NCI-H2107 treated with DMSO at 0.1 percent for 48 hours (cell line): ENCODE data around the gene CRYGB.

Experiments
- DNase-seq: peaks from one replicate; lab custom pipeline; 2025; ENCODE audit not compliant: unreplicated experiment; lab: John Stamatoyannopoulos, UW

The CRYGB gene, protein sequence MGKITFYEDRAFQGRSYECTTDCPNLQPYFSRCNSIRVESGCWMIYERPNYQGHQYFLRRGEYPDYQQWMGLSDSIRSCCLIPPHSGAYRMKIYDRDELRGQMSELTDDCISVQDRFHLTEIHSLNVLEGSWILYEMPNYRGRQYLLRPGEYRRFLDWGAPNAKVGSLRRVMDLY

DNA sequence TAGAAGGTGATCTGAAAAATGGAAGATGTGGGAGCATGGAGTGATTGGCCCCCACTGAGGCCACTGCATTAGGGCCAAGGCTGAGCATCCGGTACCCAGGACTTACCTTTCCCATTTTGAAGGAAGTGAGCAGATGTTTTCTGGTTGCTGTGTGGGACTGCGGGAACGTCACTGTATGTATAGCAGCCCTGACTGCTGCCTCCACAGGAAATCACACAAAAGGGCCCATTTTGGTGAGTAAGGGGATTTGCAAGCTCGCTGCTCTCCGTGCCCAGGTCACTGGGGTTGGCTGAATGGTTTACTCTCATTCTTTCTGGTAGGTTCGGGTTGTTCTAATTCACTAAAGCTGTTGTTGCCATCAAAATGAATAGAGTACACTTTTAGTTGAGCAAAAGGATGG, at the start of gene CRYGB:
TSS of gene CRYGB (minus strand) at position 153 of the 400 bp plus-strand sequence. CDS start at position 115, 38 bp downstream.
- no peak for DNase-seq

DNA sequence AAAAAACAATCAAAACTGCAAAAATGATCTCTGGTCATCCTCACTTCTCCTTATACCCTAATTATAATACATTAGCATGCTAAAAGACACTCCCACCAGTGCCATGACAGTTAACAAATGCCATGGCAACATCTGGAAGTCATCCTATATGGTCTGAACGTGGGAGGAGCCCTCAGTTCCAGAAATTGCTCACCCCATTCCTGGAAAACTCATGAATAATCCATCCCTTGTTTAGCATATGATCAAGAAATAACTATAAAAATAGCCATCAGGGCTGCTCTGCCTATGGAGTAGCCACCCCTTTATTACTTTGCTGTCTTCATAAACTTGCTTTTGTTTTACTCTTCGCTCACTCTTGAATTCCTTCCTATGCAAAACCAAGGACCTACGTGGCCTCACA, 49.6 kb upstream of the CRYGB start:
- no peak for DNase-seq

DNA sequence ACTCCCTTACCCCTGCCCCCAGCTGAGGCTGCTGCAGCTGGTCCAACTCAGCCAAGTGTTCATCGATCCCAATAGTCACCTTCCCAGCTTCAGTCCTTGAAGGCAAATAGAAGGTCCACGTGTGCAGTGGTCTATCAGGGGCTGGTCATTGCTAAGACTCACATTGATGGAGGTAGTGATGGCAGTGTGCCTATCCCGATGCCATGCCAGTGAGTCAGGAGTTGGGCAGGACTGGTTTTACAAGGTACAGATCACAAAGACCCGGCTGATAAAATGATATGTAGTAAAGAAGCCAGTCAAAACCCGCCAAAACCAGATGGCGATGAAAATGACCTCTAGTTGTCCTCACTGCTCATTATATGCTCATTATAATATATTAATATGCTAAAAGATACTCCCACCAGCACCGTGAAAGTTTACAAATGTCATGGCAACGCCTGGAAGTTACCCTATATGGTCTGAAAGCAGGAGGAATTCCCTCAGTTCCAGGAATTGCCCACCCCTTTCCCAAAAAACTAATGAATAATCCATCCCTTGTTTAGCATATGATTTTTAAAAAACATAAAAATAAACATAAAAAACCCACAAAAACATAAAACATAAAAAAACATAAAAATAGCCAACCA, 46.8 kb upstream of the CRYGB start:
- no peak for DNase-seq

DNA sequence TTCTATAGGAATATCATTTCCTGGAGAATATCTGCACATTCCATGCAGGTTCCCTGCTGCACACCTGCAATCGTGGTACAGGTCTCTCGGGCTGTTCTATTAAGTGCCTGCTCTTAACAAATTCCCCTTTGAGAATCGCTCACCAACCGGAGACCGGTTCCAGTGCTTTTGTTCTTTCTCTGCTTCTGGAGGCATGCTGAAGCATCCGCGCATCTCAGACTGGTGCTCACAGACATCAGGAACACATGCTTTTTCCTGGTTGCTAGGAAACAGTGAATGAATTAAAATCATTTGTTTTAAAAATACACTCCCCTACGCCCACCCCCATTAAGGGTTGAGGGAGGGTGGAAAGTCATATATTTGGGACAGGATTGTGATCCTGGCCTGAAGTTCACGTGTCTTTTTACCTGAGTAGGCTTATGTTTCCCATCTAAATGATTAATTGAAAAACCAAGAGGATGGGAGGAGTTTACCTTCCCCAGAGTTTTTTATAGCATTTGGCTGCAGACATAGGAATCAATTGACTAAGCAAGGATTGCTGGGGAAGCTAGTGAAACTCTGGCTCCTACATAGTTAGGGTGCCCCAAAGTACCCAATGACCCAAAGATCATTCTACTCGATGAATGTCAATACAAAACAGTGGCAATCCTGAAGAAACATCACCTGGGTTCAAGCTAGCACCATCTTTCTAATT, 44.0 kb upstream of the CRYGB start, which contains the start of gene C2orf80:
TSS of gene C2orf80 (minus strand) at position 221 of the 694 bp plus-strand sequence. CDS start 3,044 bp downstream, outside the sequence.
- DNase-seq = peak; percentile 23

DNA sequence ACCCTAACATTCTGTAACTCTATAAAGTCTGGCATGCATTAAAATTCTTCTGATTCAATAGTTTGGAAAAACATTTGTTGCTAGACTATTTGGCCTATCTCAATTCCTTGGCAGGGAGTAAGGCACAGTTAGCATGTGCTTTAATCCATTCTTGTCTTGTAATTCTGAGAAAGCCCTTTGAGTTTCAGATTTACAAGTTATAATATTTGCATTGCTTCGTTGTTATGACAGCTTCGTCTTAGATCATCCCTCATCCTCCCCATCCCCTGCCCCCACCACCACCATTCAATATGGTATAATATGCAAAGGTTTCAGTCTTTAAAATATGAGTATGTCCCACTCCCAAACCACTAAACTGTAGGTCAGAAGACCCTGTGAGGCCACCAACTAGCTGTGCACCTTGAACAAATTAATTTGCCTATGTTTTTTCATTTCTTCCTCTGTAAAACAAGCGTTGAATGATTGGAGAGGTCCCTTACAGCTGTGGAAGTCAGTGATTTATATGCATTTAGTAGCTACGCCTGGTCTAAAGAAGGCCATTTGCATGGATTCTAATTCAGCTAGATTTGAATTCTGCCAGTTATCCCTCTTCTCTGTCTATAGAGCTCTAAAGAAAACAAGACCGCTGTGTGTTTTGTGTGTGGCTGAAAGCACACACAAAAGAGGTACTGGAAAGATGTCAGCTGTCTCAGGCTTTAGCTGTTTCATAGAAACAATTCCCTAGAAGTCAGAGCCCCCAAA, 43.3 kb upstream of the CRYGB start:
- DNase-seq = no peak

DNA sequence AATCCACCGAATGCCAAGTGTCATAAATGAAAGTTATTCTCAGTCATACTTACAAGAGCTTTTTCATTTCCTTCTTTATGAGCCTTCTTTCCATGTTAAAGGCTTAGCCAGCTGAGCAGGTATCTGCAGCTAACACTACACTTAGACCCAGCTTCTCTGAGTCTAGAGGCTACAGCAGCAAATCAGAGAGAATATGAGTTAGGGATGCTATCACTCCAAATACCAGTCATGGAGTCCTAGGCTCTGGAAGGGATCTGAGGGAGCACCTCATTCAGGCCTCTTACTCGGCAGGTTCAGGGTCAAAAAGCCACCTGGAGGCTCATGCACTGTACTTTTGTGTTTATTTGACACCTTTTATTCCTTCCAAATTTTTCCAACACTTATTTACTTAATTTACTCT, 40.9 kb upstream of the CRYGB start:
- no peak for DNase-seq

DNA sequence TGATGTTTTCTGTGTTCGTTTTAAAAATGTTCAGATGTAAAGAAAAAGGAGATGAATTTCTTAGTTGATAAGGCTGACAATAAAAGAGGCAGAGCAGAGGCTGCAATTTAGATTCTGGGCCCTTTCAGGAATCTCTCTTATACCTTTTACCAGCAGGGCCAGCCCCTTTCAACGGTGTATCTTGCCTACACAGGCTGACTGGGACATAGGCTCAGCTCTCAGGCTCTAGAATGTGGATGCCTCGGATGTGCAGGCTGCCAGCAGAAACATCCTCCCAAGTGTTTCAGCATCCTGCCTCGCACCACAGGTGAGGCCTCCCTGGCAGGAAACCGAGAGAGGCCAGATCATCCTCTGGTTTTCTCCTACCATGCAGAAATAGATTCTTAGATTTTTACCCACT, 40.5 kb upstream of the CRYGB start:
- DNase-seq = no peak

DNA sequence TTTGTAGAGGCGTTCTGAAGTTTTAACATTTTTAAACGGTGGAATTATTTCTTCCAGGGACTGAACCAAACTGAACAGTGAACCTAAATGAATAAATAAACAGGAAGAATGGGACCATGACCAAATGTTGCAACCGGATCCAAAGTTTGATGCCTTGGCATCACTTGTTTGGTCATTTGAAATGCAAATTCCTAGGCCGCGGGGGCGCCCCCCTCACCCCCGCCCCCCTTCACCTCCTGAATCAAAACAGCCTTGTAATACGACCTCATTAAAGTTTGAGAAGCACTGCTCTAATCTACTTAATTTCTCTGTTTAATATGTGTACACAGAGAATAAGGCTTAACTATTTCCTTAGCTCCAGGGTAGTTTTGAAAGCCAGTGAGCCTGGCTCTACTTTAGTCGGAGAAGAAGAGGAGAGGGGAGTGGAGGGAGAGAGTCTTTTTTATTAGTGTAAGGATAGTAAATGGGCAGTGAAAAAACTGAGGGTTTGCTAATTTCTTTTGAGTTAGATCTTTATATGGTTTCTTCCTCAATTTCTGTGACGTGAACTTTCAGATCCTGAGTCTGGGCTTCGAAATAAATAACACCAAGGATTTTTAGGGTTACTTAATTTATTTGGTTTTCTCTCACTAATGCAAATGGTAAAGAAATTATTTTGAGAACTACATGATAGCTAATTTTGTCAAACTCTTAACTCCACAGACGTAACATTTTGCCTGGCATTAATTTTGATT, 38.2 kb upstream of the CRYGB start:
- no peak for DNase-seq

DNA sequence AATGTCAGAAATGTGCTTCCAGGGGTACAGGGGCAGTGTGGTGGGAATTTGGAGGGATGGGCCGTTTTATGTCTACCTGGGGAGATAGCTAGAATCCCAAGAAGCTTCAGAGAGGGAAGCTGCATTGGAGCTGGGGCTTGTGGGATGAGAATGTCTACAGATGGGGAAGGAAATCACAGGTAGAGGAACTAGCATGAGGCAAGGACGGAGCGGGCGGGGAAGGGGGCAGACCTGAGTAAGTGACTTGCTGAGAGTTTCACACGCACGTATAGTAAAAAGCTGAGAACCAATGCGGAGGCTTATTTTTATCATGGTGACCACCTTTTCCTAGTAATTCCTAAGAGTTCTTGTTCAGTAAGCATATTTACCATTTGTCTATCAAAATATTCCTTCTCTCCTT, 37.6 kb upstream of the CRYGB start:
- DNase-seq = no peak

DNA sequence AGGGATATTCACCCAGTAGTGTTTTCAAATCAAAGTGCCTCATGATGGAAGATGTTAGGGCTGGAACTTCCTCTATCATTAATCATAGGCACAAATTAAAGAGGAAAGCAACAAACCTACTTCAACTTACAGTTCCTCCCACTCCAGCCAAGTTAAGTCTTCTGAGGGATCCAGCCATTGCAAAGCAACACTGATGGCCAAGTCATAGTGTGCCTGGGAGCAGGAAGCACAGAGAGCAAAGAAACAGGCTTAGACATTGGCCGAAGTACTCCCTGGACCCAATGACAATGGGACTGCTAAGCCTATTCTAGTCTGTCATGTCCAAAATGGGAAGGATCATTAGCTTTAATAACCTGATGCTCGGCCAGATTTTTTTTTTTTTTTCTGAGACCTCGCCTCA, 36.9 kb upstream of the CRYGB start:
- no peak for DNase-seq

DNA sequence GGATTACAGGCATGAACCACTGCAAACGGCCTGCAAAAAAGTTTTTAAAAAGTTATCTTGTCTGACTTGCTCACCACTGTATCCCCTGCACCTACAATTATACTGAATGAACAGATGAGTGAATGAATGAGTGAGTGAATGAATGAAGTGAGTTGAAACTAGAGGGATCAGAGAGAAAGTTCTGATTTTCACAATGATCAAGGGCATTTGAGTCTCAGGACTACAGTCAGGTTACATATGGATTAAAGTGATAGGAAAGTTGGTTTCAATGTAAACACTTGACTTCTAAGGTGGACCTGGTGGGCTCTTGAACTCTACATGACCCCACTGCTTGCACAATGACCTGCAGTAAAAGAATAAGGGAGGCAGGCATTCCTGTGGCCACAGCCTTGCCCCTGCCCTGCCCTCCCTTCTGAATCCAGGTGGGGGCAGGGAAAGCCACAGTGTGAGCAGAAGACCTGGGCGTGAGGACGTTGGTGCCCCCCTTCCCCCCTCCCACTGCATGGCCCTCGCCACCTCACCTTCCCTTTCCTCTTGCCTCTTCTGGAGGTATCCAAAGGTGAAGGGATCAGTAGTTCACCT, 33.2 kb upstream of the CRYGB start:
- no peak for DNase-seq

DNA sequence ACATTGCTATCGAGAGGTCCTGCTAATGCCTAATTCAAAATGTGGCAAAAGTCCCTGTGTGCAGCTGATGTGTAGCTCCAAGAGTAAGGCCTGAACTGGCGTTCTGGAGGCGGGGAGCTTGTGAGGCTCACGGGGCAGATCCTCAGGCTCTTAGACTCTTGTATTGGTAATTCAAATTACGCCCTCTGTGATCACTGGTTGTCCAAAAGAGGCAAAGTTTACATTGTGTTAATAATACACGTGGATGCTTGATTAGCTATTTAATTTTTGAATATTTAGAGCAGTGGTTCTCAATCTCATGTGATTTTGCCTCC, 29.8 kb upstream of the CRYGB start:
- no peak for DNase-seq

DNA sequence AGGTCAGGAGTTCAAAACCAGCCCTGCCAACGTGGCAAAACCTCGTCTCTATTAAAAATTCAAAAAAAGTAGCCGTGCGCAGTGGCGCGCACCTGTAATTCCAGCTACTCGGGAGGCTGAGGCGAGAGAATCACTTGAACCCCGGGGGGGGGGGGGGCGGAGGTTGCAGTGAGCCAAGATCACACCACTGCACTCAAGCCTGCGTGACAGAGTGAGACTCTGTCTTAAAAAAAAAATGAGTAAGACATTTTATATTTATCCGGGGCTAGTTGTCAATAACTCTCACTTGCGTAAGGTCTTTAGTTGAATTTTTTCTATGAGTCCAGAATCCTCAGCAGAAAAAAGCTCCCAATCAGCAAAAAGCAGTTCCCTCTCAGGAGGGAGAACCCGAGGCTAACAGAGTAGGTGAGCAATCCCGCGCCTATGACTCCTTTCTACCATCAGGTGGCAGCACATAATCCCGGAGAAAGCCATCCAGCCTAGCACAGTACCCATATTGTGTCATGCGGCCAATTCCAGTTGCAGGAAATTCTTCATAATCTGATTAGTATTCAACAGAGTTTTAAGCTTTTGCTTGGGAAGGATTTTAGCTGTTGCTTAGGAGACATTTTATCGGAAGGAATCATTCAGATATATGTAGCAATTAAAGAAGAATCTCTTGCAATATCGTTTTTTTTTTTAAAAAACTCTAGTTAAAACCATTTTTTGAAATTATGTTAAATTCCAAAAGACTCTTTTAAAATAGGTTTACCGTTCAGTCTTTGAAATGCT, 29.3 kb upstream of the CRYGB start:
- DNase-seq = peak; percentile 70

DNA sequence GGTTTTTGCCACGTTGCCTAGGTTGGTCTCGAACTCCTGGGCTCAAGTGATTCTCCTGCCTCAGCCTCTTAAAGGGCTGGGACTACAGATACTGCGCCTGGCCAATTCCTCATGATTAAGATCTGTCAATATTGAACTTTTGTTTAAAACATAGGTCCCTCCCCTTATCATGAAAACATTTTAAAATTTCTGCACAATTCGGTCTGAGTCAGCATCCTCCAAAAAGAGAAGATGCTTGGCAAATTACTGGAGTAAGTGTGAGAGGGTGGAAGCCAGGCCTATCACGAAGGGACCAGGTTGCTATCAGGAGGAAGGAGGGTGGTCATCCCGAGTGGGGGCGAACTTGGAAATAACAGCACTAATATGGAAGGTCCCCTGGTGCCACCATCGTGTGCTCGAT, 28.2 kb upstream of the CRYGB start:
- DNase-seq = no peak

DNA sequence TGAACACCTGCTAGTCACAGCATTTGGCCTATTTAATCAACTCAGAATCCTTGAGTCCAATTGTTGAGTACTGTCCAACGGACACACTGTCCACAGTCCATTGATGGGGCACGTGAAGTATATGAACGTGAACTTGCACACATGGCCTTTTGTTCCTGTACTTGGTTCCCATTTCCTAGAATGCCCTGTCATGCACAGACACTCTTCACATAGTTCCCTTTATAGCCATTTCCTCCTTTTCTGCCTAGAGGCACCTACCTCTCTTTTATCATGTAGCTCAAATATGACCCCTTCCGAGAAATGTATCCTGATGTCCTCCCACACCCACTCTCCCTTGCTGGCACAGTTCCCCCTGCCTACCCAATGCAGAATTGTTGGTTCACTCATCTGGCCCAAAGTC, 26.2 kb upstream of the CRYGB start:
- no peak for DNase-seq

DNA sequence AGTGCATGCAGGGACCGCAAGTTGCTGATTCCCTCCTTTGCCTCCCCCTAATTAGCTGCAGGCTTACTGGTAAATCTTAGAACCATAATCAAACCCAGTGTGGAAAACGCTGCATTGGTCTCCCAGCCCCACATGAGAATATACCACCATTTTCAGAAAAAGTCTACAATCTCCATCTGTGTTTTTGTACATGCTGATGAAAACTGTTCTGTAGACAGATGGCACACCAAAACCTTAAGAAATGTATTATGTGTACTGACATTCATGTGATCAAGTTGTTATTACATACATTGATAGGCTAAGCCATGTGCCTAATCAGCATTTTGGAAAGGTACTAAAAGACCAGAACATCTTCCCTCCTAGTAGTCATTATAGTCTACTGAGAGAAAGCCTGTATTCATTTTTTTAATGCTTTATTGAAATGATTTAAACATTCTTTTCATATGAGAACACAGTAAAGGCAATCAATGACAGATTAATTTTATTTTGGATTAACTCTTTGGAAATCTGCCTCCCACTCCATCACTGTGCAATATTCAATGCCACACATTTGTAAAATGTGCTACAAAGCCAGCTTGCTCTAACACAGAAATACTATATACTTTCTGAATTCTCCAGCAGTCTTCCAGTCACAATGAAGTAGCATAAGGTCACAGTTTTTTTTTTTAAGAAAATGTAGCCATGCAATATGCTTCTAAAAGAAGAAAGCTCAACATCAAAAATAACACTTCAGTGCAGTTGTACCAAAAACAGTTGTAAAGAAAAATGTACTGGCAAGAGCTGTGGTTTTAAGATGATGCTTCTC, 19.2 kb upstream of the CRYGB start:
- DNase-seq = no peak

DNA sequence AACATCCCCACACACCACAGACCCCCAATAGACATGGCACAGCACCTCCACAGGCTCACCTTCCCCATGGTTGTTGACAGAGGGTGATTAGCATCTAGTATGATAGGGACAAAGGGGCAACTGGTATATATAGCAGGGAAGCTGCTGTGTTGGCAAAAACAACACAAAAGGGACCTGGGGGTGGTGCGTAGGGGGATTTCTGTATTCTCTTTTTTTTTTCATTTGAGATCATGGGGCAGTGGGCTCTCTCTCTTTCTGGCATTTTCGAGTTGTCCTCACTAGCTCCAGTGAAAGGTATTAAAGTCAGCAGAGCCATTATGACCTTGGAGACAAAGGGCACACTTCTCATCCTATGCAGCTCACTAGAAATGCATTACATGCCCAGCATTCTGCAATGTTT, 17.5 kb upstream of the CRYGB start, which contains the start of gene CRYGA:
TSS of gene CRYGA (minus strand) at position 101 of the 400 bp plus-strand sequence. CDS start at position 68, 33 bp downstream.
- DNase-seq = no peak

DNA sequence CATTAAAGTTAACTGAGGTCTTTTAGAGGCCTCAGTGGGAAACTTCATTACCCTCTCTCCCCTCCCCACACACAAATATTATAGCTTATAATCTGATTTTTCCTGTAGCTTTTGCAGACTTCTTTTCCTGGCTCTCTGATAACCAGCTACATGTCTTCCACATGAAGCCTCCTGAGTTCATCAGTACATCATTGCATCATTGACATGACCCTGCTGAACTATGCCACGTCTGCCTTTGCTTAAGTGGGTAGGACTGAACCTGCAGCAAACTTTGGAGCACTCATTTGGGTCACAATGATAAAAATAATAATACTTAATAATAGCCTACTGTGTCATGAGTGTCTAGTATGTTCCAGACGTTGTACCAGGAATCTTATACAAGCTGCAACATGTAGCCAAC, 10.5 kb upstream of the CRYGB start:
- no peak for DNase-seq

DNA sequence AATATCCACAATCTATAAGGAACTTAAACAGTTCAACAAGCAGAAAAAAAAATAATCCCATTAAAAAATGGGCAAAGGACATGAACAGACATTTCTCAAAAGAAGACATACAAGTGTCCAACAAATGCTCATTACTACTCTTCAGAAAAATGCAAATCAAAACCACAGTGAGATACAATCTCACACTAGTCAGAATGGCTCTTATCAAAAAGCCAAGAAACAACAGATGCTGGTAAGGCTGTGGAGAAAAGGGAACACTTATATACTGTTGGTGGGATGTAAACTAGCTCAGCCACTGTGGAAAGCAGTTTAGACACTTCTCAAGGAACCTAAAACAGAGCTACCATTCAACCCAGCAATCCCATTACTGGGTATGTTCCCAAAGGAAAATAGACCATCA, 7.2 kb upstream of the CRYGB start:
- no peak for DNase-seq
